ENCODE measurements around the gene KCNIP4.

DNA sequence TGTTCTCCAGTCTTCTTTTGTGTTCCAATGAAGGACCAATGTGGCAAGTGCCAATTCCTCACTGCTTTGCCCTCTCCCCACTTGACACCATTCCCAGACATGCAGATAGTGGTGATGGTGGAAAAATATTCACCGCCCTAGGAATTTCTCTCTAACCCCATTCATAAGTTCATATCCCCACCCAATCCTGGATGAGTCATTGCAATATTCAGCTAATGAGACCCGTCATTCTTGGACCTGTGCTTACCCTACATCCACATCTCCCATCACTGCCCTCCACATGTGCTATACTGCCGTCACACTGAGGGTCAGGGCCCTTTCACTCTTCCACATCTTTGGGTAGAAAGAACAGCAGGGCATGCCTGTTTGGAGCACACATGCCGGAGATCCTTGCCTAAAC lies 199.2 kb downstream of the KCNIP4 start:
- TF ChIP-seq, protein P1, sequence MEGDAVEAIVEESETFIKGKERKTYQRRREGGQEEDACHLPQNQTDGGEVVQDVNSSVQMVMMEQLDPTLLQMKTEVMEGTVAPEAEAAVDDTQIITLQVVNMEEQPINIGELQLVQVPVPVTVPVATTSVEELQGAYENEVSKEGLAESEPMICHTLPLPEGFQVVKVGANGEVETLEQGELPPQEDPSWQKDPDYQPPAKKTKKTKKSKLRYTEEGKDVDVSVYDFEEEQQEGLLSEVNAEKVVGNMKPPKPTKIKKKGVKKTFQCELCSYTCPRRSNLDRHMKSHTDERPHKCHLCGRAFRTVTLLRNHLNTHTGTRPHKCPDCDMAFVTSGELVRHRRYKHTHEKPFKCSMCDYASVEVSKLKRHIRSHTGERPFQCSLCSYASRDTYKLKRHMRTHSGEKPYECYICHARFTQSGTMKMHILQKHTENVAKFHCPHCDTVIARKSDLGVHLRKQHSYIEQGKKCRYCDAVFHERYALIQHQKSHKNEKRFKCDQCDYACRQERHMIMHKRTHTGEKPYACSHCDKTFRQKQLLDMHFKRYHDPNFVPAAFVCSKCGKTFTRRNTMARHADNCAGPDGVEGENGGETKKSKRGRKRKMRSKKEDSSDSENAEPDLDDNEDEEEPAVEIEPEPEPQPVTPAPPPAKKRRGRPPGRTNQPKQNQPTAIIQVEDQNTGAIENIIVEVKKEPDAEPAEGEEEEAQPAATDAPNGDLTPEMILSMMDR (conservative IDR thresholded peaks at IDR 0.05; ENCODE audit: low read length): no peak
- no peak for TF ChIP-seq EZH2phosphoT487 (IDR thresholded peaks at IDR 0.05; ENCODE audit: borderline replicate concordance)
